GM20000 (cell line): ENCODE results near the gene CIPC.

ENCODE experiments used
- DNase-seq: peaks from one replicate; pipeline ENCODE4 v3.0.0; 2012; ENCODE audit warnings: low spot score
- TF ChIP-seq, protein P1 (sequence below): IDR thresholded peaks from 2 replicates; pipeline ENCODE4 v1.5.1; 2012; ENCODE audit warnings: mild to moderate bottlenecking, control low read depth; ENCODE audit errors: extremely low read depth, missing control alignments

Gene CIPC

GRCh38 chr14:77103475-77103874, 5.4 kb downstream of the CIPC start:
- TF ChIP-seq, protein P1, sequence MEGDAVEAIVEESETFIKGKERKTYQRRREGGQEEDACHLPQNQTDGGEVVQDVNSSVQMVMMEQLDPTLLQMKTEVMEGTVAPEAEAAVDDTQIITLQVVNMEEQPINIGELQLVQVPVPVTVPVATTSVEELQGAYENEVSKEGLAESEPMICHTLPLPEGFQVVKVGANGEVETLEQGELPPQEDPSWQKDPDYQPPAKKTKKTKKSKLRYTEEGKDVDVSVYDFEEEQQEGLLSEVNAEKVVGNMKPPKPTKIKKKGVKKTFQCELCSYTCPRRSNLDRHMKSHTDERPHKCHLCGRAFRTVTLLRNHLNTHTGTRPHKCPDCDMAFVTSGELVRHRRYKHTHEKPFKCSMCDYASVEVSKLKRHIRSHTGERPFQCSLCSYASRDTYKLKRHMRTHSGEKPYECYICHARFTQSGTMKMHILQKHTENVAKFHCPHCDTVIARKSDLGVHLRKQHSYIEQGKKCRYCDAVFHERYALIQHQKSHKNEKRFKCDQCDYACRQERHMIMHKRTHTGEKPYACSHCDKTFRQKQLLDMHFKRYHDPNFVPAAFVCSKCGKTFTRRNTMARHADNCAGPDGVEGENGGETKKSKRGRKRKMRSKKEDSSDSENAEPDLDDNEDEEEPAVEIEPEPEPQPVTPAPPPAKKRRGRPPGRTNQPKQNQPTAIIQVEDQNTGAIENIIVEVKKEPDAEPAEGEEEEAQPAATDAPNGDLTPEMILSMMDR, result no peak
- no peak for DNase-seq

GRCh38 chr14:77103951-77104350, 5.9 kb downstream of the CIPC start:
- TF ChIP-seq, protein P1, result no peak
- no peak for DNase-seq

DNA sequence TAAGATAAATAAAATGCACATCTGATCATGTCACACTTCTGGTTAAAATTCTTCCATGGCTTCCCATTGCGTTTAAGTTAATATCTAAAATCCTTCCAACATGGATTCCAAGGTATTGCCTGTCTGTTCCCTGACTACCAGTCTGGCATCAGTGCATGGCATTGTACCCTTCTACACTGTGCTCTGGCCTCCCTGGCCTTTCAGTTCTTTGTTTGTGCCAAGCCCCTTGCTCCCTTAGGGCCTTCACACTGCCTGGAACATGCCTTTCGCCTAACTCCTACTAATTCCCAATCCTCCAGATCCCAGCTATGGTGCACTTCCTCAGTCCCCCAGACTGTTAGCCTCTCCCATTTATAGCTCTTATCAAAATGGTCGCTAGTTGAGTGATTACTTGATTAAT, 6.3 kb downstream of the CIPC start:
- TF ChIP-seq, protein P1, result no peak
- no peak for DNase-seq

DNA sequence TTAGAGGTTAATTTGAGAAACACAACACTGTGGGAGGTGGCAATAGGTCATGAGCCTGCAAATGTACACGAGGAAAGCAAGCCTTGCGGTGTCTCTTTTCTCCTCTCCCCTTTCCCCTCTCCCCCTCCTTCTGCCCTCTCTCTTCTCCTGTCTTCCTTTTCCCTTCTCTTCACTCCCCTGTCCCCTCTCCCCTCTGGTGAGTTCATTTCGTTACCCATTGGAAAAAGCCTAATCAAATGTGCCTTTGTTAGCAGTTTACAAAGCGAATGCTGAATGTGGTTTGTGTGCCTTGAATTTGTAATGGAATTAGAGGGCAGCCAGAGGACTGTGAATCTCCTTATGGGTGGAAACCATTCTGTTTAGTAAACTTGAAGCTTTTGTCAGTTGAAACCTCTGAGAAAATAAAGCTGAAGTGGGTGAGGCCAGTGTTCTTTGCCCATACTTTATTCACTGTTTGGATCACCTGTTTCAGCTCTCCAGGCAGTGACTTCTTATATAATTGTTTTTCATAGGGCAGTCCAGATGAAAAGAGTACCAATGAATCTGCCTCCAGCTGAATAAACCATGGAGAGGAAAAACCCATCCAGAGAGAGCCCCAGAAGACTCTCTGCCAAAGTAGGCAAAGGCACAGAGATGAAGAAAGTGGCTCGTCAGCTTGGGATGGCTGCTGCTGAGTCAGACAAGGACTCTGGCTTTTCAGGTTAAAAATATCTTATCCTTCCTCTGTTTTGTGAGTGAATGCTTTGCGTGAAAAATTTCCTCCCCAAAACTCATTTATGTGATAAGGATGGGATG, 7.3 kb downstream of the CIPC start:
- TF ChIP-seq, protein P1, result no peak
- no peak for DNase-seq

- DNase-seq, result no peak
Observed at GRCh38 chr14:77106666-77107065, 8.6 kb downstream of the CIPC start.

DNA sequence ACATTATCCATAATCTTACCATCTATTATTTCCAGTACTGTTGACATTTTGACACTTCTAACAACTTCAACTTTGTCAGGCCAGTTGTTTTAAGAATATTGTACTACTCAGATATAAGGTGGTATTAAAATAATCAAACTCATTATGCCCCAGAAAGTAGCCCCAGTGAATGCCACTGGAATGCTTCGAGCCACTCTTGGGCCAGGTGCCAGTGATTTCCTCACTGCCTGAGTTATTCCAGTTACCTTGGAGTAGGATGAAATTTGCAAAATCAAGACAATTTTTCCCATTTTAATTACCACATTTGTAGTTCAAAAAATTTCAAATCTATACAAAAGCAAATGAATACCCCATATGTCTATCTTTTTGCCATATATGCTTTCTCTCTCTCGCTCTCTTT, 9.2 kb downstream of the CIPC start:
- no peak for DNase-seq
- TF ChIP-seq, protein P1, result no peak

More at GRCh38 chr14:77106666-77107065, 8.6 kb downstream of the CIPC start:
- TF ChIP-seq, protein P1, result no peak

DNA sequence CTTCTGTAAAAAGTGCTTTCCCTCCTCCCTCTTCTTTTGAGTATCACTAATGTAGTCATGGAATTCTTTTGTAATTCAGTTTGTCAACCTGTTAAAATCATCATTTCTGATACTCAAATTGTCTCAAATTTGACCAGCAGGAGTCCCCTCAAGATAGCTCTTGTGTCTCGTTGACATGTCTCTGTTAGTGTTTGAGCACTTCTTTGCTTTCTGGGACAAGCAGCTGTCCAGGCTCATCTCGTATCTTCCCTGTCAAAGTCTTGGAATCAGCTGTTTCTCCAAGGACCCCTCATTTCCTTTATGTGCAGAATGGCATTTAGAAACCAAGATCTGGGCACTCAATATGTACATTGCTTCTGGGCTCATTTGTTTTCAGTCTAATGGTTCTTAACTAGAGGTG, 10.7 kb downstream of the CIPC start:
- no peak for DNase-seq
- TF ChIP-seq, protein P1, result no peak
